Neural progenitor cell (in vitro differentiated cells): ENCODE measurements around the gene SNRNP35.

Source experiments
- EZH2 ChIP-seq: fragments of 200-600 bp; sonication (generic); IDR thresholded peaks from 2 replicates; pipeline ENCODE4 v1.6.1; 2017; ENCODE audit warnings: antibody characterized with exemption, mild to moderate bottlenecking, moderate library complexity
- EZH2phosphoT487 ChIP-seq: fragments of 200-600 bp; sonication (generic); IDR thresholded peaks from 2 replicates; pipeline ENCODE4 v1.6.1; 2017; ENCODE audit warnings: antibody characterized with exemption
- TF ChIP-seq, protein P1 (sequence below): fragments of 200-600 bp; sonication (generic); IDR thresholded peaks from 2 replicates; pipeline ENCODE4 v1.5.1; 2017; ENCODE audit warnings: antibody characterized with exemption, mild to moderate bottlenecking

DNA sequence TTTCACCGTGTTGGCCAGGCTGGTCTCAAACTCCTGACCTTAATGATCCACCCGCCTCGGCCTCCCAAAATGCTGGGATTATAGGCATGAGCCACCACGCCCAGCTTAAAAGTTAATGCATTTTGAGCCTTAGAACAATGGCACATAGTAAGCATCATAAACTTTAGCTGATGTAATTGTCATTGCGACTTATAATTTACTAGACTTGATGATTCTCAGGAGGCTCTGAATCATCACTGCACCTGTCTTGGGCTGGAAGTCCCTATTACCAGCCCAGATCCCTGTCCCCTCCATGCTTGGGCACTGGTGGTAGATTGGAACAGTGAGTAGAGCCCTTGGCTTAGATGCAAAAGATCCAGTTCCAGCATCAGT, 47.9 kb upstream of the SNRNP35 start:
- TF ChIP-seq, protein P1, sequence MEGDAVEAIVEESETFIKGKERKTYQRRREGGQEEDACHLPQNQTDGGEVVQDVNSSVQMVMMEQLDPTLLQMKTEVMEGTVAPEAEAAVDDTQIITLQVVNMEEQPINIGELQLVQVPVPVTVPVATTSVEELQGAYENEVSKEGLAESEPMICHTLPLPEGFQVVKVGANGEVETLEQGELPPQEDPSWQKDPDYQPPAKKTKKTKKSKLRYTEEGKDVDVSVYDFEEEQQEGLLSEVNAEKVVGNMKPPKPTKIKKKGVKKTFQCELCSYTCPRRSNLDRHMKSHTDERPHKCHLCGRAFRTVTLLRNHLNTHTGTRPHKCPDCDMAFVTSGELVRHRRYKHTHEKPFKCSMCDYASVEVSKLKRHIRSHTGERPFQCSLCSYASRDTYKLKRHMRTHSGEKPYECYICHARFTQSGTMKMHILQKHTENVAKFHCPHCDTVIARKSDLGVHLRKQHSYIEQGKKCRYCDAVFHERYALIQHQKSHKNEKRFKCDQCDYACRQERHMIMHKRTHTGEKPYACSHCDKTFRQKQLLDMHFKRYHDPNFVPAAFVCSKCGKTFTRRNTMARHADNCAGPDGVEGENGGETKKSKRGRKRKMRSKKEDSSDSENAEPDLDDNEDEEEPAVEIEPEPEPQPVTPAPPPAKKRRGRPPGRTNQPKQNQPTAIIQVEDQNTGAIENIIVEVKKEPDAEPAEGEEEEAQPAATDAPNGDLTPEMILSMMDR: no peak
- TF ChIP-seq EZH2 (no peak), EZH2phosphoT487 (no peak)
